ENCODE measurements around the gene ZNF793.

Gene ZNF793

GRCh38 chr19:37506387-37507166, at the start of gene ZNF793:
Gene ZNF793 (plus strand): TSS chr19:37506939. CDS start chr19:37523440, 16,501 bp downstream.
- peak; percentile 78 for DNase-seq

- DNase-seq: no peak
Observed at GRCh38 chr19:37466277-37466797, 40.4 kb upstream of the ZNF793 start.

- DNase-seq: peak; percentile 79
Observed at GRCh38 chr19:37466798-37467607, 39.7 kb upstream of the ZNF793 start, which contains the start of gene ZNF569. Gene ZNF569 (minus strand): TSS chr19:37467444. CDS start chr19:37444921, 22,523 bp downstream.

- DNase-seq: no peak
Observed at GRCh38 chr19:37467608-37468090, 39.1 kb upstream of the ZNF793 start.

DNA sequence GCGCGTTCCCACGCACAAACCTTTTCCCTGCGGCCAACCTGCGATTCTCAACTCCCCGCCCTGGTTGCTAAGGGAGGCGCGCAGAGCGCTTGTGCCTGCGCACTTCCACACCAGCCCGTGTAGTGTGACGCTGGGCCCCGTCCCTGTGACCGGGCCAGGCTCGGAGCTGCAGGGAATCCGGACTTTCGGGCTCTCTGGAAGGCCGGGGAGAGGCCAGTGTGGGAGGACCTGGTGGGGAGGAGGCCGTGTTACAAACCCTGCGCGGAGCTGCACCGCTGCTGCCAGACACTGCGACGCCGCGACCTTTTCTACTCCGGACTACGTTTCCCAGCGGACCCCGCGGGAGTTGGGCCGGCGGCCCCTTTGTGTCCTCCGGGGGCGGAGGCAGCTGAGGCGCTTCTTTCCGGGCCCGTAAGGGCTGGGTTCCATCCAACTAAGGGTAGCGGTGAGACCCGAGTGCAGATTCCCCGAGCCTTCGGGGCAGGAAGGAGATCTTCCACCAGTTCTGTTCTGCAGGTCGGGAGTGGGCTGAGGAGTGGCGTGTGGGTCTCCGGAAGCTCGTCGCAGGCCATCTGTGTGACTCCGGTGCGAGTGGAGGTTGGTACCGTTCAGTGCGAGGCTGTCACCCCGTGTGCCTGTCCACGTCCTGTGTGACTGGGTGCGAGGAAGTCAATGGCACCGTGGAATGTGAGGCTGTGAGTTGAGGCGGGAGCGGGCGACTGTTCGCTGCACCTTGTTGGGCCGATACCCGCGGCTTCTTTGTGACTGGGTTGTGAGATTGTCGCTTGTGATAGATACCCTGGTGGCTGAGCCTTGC, 37.6 kb upstream of the ZNF793 start, which contains the start of gene ZNF570:
TSS of gene ZNF570 (plus strand) at position 396 of the 817 bp plus-strand sequence. CDS start 999 bp downstream, outside the sequence.
- peak; percentile 83 for DNase-seq

- no peak for DNase-seq
Observed at GRCh38 chr19:37470216-37470615, 36.5 kb upstream of the ZNF793 start.

DNA sequence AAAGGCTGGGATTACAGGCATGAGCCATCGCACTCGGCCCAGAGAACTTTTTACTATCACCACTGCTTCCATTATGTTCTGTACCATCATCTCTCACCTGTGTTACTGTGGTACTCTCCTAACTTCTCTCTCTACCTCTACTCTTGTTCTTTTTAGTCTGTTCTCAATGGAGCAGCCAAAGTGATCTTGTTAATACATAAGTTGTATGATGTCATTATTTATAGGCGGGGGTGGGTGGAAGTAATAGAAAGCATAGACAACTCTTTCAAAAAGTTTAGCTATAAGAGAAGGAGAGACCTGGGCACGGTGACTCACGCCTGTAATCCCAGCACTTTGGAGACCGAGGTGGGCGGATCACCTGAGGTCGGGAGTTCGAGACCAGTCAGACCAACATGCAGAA, 34.6 kb upstream of the ZNF793 start:
- no peak for DNase-seq

GRCh38 chr19:37484406-37485168, 22.2 kb upstream of the ZNF793 start:
- DNase-seq: no peak

DNA sequence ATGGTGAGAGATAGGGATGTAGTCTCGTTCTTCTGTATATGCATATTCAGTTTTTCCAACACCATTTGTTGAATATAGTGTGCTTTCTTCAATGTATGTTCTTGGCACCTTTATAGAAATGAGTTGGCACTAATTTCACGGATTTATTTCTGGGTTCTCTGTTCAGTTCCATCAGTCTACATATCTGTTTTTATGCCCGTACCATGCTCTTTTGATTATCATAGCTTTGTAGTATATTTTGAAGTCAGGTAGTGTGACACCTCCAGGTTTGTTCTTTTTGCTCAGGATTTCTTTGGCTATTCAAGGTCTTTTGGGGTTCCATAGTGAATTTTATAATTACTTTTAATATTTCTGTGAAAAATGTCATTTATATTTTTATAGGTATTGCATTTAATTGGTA, 14.5 kb upstream of the ZNF793 start:
- no peak for DNase-seq

- DNase-seq: no peak
Observed at GRCh38 chr19:37505958-37506386, 767 bp upstream of the ZNF793 start.

GRCh38 chr19:37507167-37507464, 377 bp downstream of the ZNF793 start:
- no peak for DNase-seq

DNA sequence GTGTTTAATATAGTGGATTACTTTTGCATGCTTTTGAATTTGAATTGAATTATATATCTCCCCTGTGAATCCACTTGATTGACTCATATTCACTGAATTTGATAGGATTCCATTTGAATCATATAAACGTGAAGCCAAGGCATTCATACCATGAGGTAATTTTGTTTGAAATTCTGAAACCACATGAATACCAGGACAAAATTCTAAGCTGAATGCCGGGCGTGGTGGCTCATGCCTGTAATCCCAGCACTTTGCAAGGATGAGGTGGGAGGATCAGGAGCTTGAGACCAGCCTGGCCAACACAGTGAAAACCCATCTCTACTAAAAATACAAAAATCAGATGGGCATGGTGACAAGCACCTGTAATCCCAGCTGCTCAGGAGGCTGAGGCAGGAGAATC, 4.4 kb downstream of the ZNF793 start:
- DNase-seq: no peak

- DNase-seq: no peak
Observed at GRCh38 chr19:37511821-37512220, 5.1 kb downstream of the ZNF793 start.

- DNase-seq: no peak
Observed at GRCh38 chr19:37513397-37513796, 6.7 kb downstream of the ZNF793 start.

GRCh38 chr19:37519890-37520289, 13.2 kb downstream of the ZNF793 start:
- DNase-seq: no peak

- DNase-seq: no peak
Observed at GRCh38 chr19:37537391-37537947, 30.7 kb downstream of the ZNF793 start.

DNA sequence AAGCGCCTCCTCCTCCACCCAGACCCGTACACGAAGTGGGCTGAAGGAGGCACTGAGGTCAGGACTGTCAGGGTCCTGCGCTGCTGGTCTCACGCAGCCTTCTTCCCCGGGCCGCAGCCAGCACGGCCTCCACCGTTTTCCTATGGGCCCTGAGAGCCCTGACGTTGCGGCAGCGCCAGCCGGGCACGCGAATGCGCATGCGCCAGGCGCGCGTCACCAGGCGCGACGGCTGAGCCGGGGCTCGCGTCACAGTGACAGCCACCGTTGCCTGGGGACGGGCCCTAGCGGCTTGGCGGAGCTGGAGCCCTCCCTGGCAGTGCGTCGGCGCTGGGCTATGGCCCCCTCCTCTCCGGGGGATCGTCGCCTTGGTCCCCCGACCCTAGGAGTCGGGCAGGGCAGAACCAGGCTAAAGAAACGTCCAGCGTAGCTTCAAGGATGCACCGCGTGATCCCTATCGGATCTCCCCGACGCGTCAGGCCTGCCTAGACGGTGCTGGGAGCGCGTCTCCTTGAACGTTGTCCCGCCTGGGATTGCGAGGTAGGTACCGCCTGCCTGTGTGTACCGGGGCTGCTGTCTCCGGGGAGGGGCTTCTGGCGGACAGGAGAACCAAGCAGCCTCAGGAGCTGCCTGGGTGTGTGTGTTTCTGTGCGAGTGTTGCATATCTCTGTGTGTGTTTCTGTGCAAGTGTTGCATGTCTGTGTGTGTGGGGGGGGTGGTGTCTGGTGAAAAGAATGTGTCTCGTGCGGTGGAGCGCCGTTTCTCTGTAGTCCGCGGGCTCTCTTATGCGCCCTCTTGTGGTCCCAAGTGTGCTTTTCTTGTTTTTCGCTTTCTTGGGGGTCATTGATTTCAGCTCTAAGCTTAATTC, 44.6 kb downstream of the ZNF793 start:
- peak; percentile 39 for DNase-seq

GRCh38 chr19:37563518-37563917, 56.8 kb downstream of the ZNF793 start:
- no peak for DNase-seq

DNA sequence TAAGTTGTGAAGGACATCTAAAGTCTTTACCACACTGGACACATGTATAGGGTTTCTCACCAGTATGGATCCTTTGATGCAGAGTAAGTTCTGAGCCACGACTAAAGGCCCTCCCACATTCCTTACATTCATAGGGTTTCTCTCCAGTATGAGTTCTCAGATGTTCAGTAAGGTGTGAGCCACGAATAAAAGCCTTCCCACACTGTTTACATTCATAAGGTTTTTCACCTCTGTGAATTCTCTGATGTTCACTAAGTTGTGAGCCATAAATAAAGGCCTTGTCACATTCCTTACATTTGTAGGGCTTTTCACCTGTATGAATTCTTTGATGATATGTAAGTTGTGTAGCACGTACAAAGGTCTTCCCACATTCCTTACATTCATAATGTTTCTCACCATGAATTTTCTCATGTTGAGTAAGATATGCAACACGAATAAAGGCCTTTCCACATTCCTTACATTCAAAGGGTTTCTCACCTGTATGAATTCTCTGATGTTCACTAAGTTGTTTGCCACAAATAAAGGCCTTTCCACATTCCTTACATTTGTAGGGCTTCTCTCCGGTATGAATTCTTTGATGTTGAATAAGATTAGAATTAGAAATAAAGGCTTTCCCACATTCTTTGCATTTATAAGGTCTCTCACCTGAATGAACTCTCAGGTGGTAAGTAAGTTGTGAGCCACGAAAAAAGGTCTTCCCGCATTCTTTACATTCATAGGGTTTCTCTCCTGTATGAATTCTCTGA, 58.1 kb downstream of the ZNF793 start:
- no peak for DNase-seq

DNA sequence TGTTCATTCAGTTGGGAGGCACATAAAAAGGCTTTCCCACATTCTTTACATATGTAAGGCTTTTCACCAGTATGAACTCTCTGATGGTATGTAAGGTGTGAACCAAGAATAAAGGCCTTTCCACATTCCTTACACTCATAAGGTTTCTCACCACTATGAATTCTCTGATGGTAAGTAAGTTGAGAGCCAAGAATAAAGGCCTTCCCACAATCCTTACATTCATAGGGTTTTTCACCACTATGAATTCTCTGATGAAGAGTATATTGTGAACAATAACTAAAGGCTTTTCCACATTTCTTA, 58.6 kb downstream of the ZNF793 start:
- DNase-seq: no peak
